GM19239 (cell line): ENCODE measurements around the gene CNDP2.
"Not testable (repeated sequence)": the region's sequence is repeated elsewhere in the genome, so short reads cannot be mapped to it uniquely, and the experiment has no call there.

ENCODE experiments used
- DNase-seq: peaks from one replicate; pipeline ENCODE4 v3.0.0; 2011; ENCODE audit warnings: low spot score; ENCODE audit not compliant: insufficient read length
- FAIRE-seq: peaks from 2 replicates; lab custom pipeline; 2011; peaks lifted over from hg19 to GRCh38; lab: Jason Lieb, UNC

Gene CNDP2

GRCh38 chr18:74562131-74562730, 66.1 kb downstream of the CNDP2 start:
- FAIRE-seq = no peak
- no peak for DNase-seq

- FAIRE-seq (no peak), DNase-seq (no peak)
Measured at GRCh38 chr18:74562775-74563174, 66.6 kb downstream of the CNDP2 start.

DNA sequence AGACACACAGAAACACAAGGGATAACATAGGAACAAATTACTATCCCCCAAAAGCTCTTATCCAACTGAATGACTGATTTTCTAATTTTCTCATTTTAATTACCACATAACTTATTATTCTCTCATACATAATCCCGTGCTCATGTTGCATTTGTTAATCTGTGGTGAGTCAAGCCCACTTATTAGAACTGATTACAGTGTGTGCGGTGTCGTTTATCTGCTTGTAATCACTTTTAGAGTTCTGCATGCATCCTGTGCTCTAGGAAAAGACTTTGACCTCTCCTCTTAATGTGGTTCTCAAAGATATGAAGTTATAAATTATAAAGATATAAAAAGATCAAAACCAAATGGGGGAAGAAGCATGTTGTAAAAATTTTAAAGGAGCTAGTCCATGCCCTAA, 67.8 kb downstream of the CNDP2 start:
- DNase-seq (no peak), FAIRE-seq (no peak)

DNA sequence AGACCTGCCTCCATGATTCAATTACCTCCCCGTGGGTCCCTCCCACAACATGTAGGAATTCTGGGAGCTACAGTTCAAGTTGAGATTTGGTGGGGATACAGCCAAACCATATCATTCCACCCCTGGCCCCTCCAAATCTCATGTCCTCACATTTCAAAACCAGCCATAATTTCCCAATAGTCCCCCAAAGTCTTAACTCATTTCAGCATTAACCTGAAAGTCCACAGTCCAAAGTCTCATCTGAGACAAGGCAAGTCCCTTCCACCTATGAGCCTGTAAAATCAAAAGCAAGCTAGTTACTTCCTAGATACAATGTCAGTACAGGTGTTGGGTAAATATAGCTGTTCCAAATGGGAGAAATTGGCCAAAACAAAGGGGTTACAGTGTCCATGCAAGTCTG, 69.0 kb downstream of the CNDP2 start:
- not testable (repeated sequence) for FAIRE-seq, DNase-seq

GRCh38 chr18:74565993-74566392, 69.8 kb downstream of the CNDP2 start:
- not testable (repeated sequence) for DNase-seq, FAIRE-seq

DNA sequence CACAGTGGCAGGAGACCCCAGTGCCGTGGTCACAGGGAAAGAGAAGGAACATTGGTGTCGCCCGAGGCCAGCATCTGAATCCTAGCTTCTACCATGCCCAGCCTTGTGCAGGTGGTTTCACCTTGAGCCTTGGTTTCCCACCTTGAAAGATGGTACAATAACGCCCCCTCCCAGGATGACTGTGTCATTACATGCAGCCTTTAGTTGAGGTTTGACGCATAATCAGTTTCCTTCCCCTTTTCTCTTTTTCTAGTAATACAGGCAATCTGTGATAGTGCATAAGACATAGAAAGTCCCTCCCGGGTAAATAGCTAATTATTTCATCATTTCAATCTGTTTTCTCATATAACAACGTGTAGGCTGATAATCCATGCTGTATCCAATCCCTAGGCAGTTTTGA, 71.7 kb downstream of the CNDP2 start:
- DNase-seq (no peak), FAIRE-seq (no peak)

GRCh38 chr18:74569401-74569800, 73.2 kb downstream of the CNDP2 start:
- DNase-seq = no peak
- FAIRE-seq = no peak

GRCh38 chr18:74570266-74570665, 74.1 kb downstream of the CNDP2 start:
- DNase-seq = no peak
- FAIRE-seq = no peak

- no peak for FAIRE-seq
- DNase-seq = no peak
Measured at GRCh38 chr18:74571895-74572680, 75.9 kb downstream of the CNDP2 start.

DNA sequence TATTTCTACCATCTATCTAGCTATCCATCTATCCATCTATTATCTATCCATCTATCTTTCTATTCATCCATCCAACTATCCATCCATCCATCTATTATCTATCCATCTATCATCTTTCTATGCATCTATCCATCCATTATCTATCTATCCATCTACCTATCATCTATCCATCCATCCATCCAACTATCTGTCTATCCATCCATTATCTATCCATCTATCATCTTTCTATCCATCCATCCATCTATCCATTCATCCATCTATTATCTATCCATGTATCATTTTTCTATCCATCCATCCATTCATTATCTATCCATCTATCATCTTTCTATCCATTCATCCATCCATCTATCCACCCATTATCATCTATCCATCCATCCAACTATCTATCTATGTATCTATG, 76.9 kb downstream of the CNDP2 start:
- FAIRE-seq (no peak), DNase-seq (no peak)
